ENCODE measurements around the gene NEK9. TPM values are rescaled to one million over a fixed set of nuclear protein-coding genes. Genes with fewer than 3 reads are reported as not detected.

NEK9 gene
- total and polyA plus RNA-seq, 9 of the 15 experiments (the other 6 are each of a cell fraction or from before 2014, with no cell fraction given) = 2.8 to 39.6 (median 19.8) TPM

DNA sequence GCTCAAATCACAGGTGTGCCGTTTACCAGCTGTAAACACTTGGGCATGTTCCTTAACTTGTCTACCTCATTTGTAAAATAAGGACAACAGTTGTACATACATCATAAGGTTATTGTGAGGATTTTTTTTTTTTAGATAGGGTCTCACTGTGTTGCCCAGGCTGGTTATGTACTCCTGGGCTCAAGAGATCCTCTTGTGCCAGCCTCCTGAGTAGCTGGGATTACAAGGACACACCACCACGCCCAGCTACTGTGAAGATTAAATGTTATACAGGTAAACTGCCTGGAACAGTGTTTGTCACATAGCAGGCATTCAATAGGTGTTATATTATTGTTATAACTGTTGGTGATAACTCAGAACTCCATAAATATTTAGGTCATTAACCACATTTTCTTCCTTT is 36.8 kb upstream of the NEK9 start:
- H3K27ac ChIP-seq (ENCODE audit: extremely low read depth, low read depth, low read length) = no peak overlapping the region
- in situ Hi-C loops (cut with MboI) = no loop called here
- 0 out of 2 replicates have a peak, but pooled peaks cover 17% of the 10 kb centered on the region for H4K20me1 ChIP-seq (replicated peaks; ENCODE audit: control insufficient read depth, insufficient read depth, low read length)
- no peak for DNase-seq (ENCODE audit: extremely low read depth in 1 of 4, low spot score in 3 of 4)
- no peaks in the 10 kb centered on the region for H3K27me3 ChIP-seq (ENCODE audit: control insufficient read depth in 2 of 2, insufficient read depth in 2 of 2, low read length in 2 of 2)
- H3K4me3 ChIP-seq = no peak overlapping the region
- H3K9me3 ChIP-seq (replicated peaks; ENCODE audit: control insufficient read depth, insufficient read depth, low read depth, low read length) = no peaks in the 10 kb centered on the region
- CTCF ChIA-PET (ENCODE audit: low intra/inter-chr PET ratio) = no interaction called here
- TF ChIP-seq RBM22 (IDR thresholded peaks at IDR 0.05; ENCODE audit: low read depth, low read length, poor library complexity, severe bottlenecking) (no peak), ZNF121 (CRISPR knock-in tag; conservative IDR thresholded peaks at IDR 0.05) (peak; percentile 58; the same call in 1 of the 2 replicates), NFE2L1 (tag; IDR thresholded peaks at IDR 0.05; ENCODE audit: borderline replicate concordance, low read depth) (no peak), ZNF586 (CRISPR knock-in tag; conservative IDR thresholded peaks at IDR 0.05) (no peak), DDX20 (tag; IDR thresholded peaks at IDR 0.05; ENCODE audit: low read depth) (no peak), RCOR1 (IDR thresholded peaks at IDR 0.05; ENCODE audit: borderline replicate concordance in 1 of 2, low read depth in 2 of 2, low read length in 2 of 2) (no peak)
- no TSS peak for BruUV-seq (replicated peaks)
- ATAC-seq = no peak
- no peak for FAIRE-seq
- H3K4me1 ChIP-seq (replicated peaks in 1 of 2; ENCODE audit: control insufficient read depth in 2 of 2, insufficient read depth in 2 of 2, low read length in 2 of 2) = peaks cover 0 to 8% of the 10 kb centered on the region in 2 experiments; a peak in 2 of 5 replicates
- intact Hi-C loops (cut with micrococcal nuclease) = no loop called here
- peaks cover 4% of the 10 kb centered on the region; the same call in 1 of the 3 replicates for H3K36me3 ChIP-seq (ENCODE audit: control insufficient read depth, insufficient read depth, low read length)
- H3K9me1 ChIP-seq (ENCODE audit: control insufficient read depth, insufficient read depth, low read length) = no peaks in the 10 kb centered on the region
- POLR2A ChIA-PET = interaction anchor here (0.6 to 1.7 kb wide), 2 partner anchors 117 to 401 kb away, joined by 3 to 4 read pairs; partner anchors contain the start of gene YLPM1
- 94% methylated on average over 2 of the region's 2 CpGs for WGBS (ENCODE audit: insufficient coverage, low coverage, missing lambda C conversion rate)
- H3K4me2 ChIP-seq (ENCODE audit: insufficient read depth, low read length) = no peak overlapping the region
- H2AFZ ChIP-seq (ENCODE audit: low read depth, low read length) = no peak overlapping the region
- no peak overlapping the region for H3K9ac ChIP-seq (ENCODE audit: insufficient read depth in 1 of 2, low read depth in 2 of 2, low read length in 2 of 2)
- peaks cover 80% of the 10 kb centered on the region for H3K79me2 ChIP-seq (ENCODE audit: control insufficient read depth, insufficient read depth, low read length)
